ENCODE results near the gene KRT8.

DNA sequence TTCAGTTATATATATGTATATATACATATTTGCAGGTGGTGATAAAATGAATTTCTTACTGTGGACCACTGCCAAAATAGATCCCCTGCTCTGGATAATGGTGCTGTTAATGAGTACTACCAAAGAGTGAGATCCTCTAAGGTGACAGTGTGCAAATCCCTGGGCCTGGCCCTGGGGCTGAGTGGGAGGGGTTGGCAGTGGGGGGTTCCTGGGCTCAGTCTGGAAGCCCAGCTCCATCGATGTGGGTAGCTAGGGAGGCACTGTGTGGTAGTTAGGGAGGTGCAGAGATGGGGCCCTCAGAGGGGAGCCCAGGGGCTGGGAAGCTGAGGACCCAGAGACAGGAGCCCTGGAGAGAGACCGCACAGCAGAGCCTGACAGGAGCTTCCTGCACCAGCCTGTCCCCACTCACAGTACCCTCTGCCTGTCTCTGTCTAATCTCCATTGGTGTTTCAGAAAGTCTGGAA lies 9.1 kb downstream of the KRT8 start:
- TF ChIP-seq, protein P1, sequence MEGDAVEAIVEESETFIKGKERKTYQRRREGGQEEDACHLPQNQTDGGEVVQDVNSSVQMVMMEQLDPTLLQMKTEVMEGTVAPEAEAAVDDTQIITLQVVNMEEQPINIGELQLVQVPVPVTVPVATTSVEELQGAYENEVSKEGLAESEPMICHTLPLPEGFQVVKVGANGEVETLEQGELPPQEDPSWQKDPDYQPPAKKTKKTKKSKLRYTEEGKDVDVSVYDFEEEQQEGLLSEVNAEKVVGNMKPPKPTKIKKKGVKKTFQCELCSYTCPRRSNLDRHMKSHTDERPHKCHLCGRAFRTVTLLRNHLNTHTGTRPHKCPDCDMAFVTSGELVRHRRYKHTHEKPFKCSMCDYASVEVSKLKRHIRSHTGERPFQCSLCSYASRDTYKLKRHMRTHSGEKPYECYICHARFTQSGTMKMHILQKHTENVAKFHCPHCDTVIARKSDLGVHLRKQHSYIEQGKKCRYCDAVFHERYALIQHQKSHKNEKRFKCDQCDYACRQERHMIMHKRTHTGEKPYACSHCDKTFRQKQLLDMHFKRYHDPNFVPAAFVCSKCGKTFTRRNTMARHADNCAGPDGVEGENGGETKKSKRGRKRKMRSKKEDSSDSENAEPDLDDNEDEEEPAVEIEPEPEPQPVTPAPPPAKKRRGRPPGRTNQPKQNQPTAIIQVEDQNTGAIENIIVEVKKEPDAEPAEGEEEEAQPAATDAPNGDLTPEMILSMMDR (IDR thresholded peaks at IDR 0.05; ENCODE audit: insufficient read depth, low read length) = no peak
- TF ChIP-seq POLR2AphosphoS5 (IDR thresholded peaks at IDR 0.05; ENCODE audit: low read depth) = no peak
- TF ChIP-seq GABPA (IDR thresholded peaks at IDR 0.05; ENCODE audit: low read depth) = no peak
- TF ChIP-seq, protein P2, sequence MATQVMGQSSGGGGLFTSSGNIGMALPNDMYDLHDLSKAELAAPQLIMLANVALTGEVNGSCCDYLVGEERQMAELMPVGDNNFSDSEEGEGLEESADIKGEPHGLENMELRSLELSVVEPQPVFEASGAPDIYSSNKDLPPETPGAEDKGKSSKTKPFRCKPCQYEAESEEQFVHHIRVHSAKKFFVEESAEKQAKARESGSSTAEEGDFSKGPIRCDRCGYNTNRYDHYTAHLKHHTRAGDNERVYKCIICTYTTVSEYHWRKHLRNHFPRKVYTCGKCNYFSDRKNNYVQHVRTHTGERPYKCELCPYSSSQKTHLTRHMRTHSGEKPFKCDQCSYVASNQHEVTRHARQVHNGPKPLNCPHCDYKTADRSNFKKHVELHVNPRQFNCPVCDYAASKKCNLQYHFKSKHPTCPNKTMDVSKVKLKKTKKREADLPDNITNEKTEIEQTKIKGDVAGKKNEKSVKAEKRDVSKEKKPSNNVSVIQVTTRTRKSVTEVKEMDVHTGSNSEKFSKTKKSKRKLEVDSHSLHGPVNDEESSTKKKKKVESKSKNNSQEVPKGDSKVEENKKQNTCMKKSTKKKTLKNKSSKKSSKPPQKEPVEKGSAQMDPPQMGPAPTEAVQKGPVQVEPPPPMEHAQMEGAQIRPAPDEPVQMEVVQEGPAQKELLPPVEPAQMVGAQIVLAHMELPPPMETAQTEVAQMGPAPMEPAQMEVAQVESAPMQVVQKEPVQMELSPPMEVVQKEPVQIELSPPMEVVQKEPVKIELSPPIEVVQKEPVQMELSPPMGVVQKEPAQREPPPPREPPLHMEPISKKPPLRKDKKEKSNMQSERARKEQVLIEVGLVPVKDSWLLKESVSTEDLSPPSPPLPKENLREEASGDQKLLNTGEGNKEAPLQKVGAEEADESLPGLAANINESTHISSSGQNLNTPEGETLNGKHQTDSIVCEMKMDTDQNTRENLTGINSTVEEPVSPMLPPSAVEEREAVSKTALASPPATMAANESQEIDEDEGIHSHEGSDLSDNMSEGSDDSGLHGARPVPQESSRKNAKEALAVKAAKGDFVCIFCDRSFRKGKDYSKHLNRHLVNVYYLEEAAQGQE (IDR thresholded peaks at IDR 0.05; ENCODE audit: insufficient replicate concordance, low read depth) = no peak
